Endothelial cell of coronary artery (primary cell): ENCODE results near the gene TMEM220. TPM values are rescaled to one million over a fixed set of nuclear protein-coding genes. Genes with fewer than 3 reads are reported as not detected.

Source experiments
- total RNA-seq: library from RNA; depleted of rRNA; stranded (reverse); fragments of >200 nt; gene quantifications from 2 replicates; pipeline ENCODE4 v1.2.3, GENCODE V29; 2014

Gene TMEM220
- total RNA-seq: 0.85 and 1.8 TPM in 2 replicates

DNA sequence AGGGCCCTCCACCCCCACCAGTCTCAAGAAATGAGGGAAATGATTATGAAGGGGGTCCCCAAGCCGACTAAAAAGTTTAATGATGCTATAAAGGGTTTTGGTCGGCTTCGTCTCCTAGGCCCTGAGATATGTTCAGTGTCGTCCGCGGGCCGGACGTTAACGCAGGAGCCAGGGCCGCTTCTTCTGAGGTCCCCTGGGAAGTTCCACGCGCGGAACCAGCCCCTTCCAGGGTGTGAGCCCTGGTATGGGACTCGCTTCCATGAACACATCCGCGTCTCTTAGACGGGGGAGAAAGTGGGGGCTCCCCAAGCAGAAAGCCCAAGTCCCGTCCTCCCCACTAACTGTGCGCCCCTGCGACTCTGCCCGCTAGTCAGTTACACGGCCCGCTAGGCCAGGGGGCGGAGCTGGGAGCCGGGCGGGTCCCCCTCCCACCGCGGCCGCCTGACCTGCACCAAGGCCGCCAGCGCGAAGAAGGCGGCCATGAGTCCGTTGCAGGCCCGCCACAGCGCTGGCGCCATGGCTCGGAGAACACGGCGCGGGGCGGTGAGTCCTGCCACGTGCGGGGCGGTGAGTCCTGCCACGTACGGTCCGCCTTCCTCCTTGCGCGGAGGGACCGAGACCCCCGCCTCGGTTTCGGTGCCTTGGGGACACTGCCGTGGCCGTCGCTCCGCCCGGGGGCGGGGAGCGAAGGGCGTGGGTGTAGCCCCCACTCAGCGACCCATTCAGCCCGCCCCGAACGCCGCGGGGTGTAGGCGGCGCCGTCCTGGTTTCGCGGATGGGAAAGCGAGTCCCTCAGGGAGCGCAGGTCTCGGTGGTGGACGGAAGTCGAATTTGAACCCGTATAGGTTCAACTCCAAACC lies at the start of gene TMEM220:
TSS of gene TMEM220 (minus strand) at position 690 of the 860 bp plus-strand sequence. CDS start at position 518, 172 bp downstream.

DNA sequence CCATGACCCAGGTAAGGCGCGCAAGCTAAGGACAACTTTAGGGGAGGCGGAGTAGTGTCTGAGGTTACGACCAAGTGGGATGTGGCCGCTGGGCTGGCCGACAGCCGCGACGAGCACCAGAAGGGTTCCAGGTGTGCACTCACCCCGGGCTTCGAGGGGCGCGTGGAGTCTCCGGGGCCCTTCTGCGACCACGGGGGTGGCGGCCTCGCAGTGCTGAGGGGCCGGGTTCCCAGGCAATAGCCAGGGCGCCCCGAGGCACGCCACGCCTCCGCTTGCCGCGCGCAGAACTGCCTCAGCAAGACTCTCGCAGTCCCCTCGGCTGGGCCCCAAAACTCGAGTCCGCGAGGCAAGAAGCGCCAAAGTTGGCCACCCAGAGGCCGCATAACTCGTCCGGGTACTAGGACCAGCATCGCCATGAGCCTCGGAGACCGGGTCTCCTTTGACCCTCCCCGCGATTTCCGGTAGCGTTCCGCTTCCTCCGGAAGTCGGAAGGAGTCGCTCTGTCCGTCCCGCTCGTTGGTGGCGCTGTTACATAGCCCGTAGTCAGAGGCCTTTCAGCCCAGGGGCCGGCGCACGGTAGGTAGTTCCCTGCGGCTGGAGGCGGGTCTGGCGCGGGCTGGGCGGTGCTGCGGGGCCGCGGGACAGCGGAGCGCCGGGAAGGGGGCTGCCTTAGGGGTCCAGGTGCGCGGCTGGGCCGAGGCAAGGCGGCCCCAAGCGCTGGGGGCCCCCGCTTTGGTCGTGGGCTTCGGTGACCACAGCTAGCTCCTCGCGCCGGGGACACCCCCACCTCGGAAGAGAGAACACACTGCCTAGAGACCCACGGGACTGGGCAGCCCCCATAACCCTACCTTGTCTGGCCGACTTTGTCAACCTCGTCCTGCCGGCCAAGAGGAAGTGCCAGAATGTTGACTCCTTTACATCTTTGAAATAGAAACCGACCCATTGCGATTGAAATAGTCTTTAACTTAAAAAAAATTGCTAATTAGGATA lies 32.4 kb downstream of the TMEM220 start, which contains the start of the genes ADPRM and SCO1:
TSS of gene ADPRM (plus strand) at position 503 of the 990 bp plus-strand sequence. CDS start 7,333 bp downstream, outside the sequence.
TSS of gene SCO1 (minus strand) at position 442 of the 990 bp plus-strand sequence. CDS start at position 416, 26 bp downstream.

Other genes starting within 250 kb of the TMEM220 start
- gene MYH1, start 211.5 kb downstream of the TMEM220 start, total RNA-seq: not detected in 2 replicates
- not detected in 2 replicates for gene MYH2, start 180.4 kb downstream of the TMEM220 start, total RNA-seq
- 0.38 and 0.45 TPM in 2 replicates for gene MYH3, start 72.7 kb downstream of the TMEM220 start, total RNA-seq
- 33.4 and 39.2 TPM in 2 replicates for gene SCO1, start 32.5 kb downstream of the TMEM220 start, total RNA-seq
- 9.4 and 13.0 TPM in 2 replicates for gene ADPRM, start 32.4 kb downstream of the TMEM220 start, total RNA-seq
- gene TMEM238L, start 74.1 kb upstream of the TMEM220 start, total RNA-seq: not detected in 2 replicates
- gene PIRT, start 108.1 kb upstream of the TMEM220 start, total RNA-seq: not detected in 2 replicates